Hepatic stellate cell (primary cell): ENCODE measurements around the gene TNFRSF4.

ENCODE experiments used
- DNase-seq: peaks from one replicate; pipeline ENCODE4 v3.0.0; 2011; ENCODE audit warnings: low spot score

TNFRSF4 gene

GRCh38 chr1:1217621-1218523, 3.9 kb upstream of the TNFRSF4 start:
- DNase-seq = no peak

GRCh38 chr1:1216770-1217620, 3.0 kb upstream of the TNFRSF4 start:
- DNase-seq = no peak

GRCh38 chr1:1215881-1216605, 2.1 kb upstream of the TNFRSF4 start:
- no peak for DNase-seq

GRCh38 chr1:1215080-1215676, 1.2 kb upstream of the TNFRSF4 start:
- DNase-seq = no peak

GRCh38 chr1:1212780-1213344, 1.1 kb downstream of the TNFRSF4 start:
- DNase-seq = peak; percentile 54

GRCh38 chr1:1211541-1212441, 2.2 kb downstream of the TNFRSF4 start:
- no peak for DNase-seq

- DNase-seq = no peak
These were observed 3.0 kb downstream of the TNFRSF4 start for GRCh38 chr1:1210726-1211540.

- DNase-seq = no peak
These were observed 5.1 kb downstream of the TNFRSF4 start for GRCh38 chr1:1208713-1209433.

GRCh38 chr1:1207571-1207892, 6.4 kb downstream of the TNFRSF4 start:
- no peak for DNase-seq

- DNase-seq = no peak
These were observed 6.9 kb downstream of the TNFRSF4 start for GRCh38 chr1:1206966-1207531.

GRCh38 chr1:1206376-1206965, 7.5 kb downstream of the TNFRSF4 start, which contains the start of gene TNFRSF18:
TNFRSF18 (minus strand) TSS chr1:1206592; CDS start chr1:1206571, 21 bp downstream.
- no peak for DNase-seq

GRCh38 chr1:1205769-1206375, 8.1 kb downstream of the TNFRSF4 start:
- DNase-seq = no peak

GRCh38 chr1:1204998-1205768, 8.8 kb downstream of the TNFRSF4 start:
- no peak for DNase-seq

- no peak for DNase-seq
These were observed 9.5 kb downstream of the TNFRSF4 start for GRCh38 chr1:1204425-1204920.

- no peak for DNase-seq
These were observed 10.2 kb downstream of the TNFRSF4 start for GRCh38 chr1:1203561-1204424.
